ENCODE data around the gene TMEM271. TPM values are rescaled to one million over a fixed set of nuclear protein-coding genes. Genes with fewer than 3 reads are reported as not detected.

The TMEM271 gene
- total RNA-seq, 1 donor from 2014 or later = not detected

- H3K36me3 ChIP-seq (ENCODE audit: control insufficient read depth, insufficient read depth, low read length) = no peaks in the 10 kb centered on the region
- TF ChIP-seq CTCF (IDR thresholded peaks at IDR 0.05; ENCODE audit: insufficient read depth, low read length, poor library complexity, severe bottlenecking) = no peak
- no peak for DNase-seq (ENCODE audit: low read depth)
Observed at GRCh38 chr4:526189-526909, 49.7 kb downstream of the TMEM271 start.

GRCh38 chr4:525660-526059 is 50.4 kb downstream of the TMEM271 start:
- no peaks in the 10 kb centered on the region for H3K36me3 ChIP-seq (ENCODE audit: control insufficient read depth, insufficient read depth, low read length)
- TF ChIP-seq CTCF (IDR thresholded peaks at IDR 0.05; ENCODE audit: insufficient read depth, low read length, poor library complexity, severe bottlenecking) = no peak
- DNase-seq (ENCODE audit: low read depth) = no peak

More at GRCh38 chr4:526189-526909, 49.7 kb downstream of the TMEM271 start:
- no peak overlapping the region for H3K4me3 ChIP-seq (ENCODE audit: low read depth, low read length)
- no peaks in the 10 kb centered on the region for H3K27me3 ChIP-seq (ENCODE audit: control insufficient read depth, insufficient read depth, low read length)

GRCh38 chr4:524196-524595 is 51.9 kb downstream of the TMEM271 start:
- TF ChIP-seq CTCF (IDR thresholded peaks at IDR 0.05; ENCODE audit: insufficient read depth, low read length, poor library complexity, severe bottlenecking) = no peak
- Histone ChIP-seq H3K4me3 (ENCODE audit: low read depth, low read length) (no peak overlapping the region), H3K27me3 (ENCODE audit: control insufficient read depth, insufficient read depth, low read length) (no peaks in the 10 kb centered on the region), H3K36me3 (ENCODE audit: control insufficient read depth, insufficient read depth, low read length) (no peaks in the 10 kb centered on the region)
- no peak for DNase-seq (ENCODE audit: low read depth)

More at GRCh38 chr4:525660-526059, 50.4 kb downstream of the TMEM271 start:
- no peaks in the 10 kb centered on the region for H3K27me3 ChIP-seq (ENCODE audit: control insufficient read depth, insufficient read depth, low read length)
- H3K4me3 ChIP-seq (ENCODE audit: low read depth, low read length) = no peak overlapping the region

Other genes starting within 250 kb of the TMEM271 start
- gene ZNF141, start 238.5 kb downstream of the TMEM271 start, total RNA-seq = 8.4 and 10.6 TPM in 2 replicates
- 10.9 and 16.4 TPM in 2 replicates for gene ZNF721, start 77.1 kb downstream of the TMEM271 start, total RNA-seq
- 48.9 and 51.6 TPM in 2 replicates for gene PIGG, start 77.1 kb downstream of the TMEM271 start, total RNA-seq
- 17.1 and 19.7 TPM in 2 replicates for gene PDE6B, start 49.3 kb upstream of the TMEM271 start, total RNA-seq
- 116 and 182 TPM in 2 replicates for gene ATP5ME, start 98.0 kb upstream of the TMEM271 start, total RNA-seq
- gene MYL5, start 98.2 kb upstream of the TMEM271 start, total RNA-seq = 7.8 and 7.9 TPM in 2 replicates
- 3.4 and 3.7 TPM in 2 replicates for gene SLC49A3, start 112.9 kb upstream of the TMEM271 start, total RNA-seq
- gene PCGF3, start 129.5 kb upstream of the TMEM271 start, total RNA-seq = 49.6 and 58.5 TPM in 2 replicates
- gene CPLX1, start 249.8 kb upstream of the TMEM271 start, total RNA-seq = 0.17 TPM in 1 of 2 replicates, not detected in the other